H1 (cell line): ENCODE measurements around the gene HS6ST3. TPM values are rescaled to one million over a fixed set of nuclear protein-coding genes. Genes with fewer than 3 reads are reported as not detected.

Experiments used
- BACH1 ChIP-seq: IDR thresholded peaks from 2 replicates; pipeline ENCODE4 v1.6.1; 2012; ENCODE audit warnings: low read length, improper control_type of control experiment
- BCL11A ChIP-seq, 2 experiments: IDR thresholded peaks; one replicate each; pipeline ENCODE4 v1.6.1; 2011; ENCODE audit warnings: low read depth in 2 of 2, low read length in 2 of 2, mild to moderate bottlenecking in 2 of 2
- BRCA1 ChIP-seq: IDR thresholded peaks from 2 replicates; pipeline ENCODE4 v1.6.1; 2012; ENCODE audit warnings: low read depth, low read length, improper control_type of control experiment
- CREB1 ChIP-seq: IDR thresholded peaks from 2 replicates; pipeline ENCODE4 v1.6.1; 2012; ENCODE audit warnings: inconsistent platforms
- FOSL1 ChIP-seq: IDR thresholded peaks from 2 replicates; pipeline ENCODE4 v1.6.1; 2011; ENCODE audit warnings: mild to moderate bottlenecking, low read depth, low read length, moderate library complexity; ENCODE audit not compliant: insufficient read depth
- SIX5 ChIP-seq: IDR thresholded peaks from 2 replicates; pipeline ENCODE4 v1.6.1; 2011; ENCODE audit warnings: mild to moderate bottlenecking, low read depth, low read length
- SUZ12 ChIP-seq: fragments of 200-600 bp; sonication (generic); IDR thresholded peaks from 2 replicates; pipeline ENCODE4 v1.6.1; 2012; ENCODE audit warnings: mild to moderate bottlenecking, inconsistent platforms, low read length, moderate library complexity, mixed read lengths
- polyA plus RNA-seq, 7 experiments: library from polyadenylated mRNA; depleted of rRNA in 3 of 7; stranded (reverse) in 5 of 7; unstranded in 2 of 7; fragments of >200 nt in 5 of 7; fragments of 200-250 nt in 2 of 7; gene quantifications; 1 replicate in 5 of 7; 2 replicates in 1 of 7; 4 replicates in 1 of 7; pipeline versions ENCODE4 v1.2.1 to v1.2.3, GENCODE V29; 2011 to 2013; ENCODE audit warnings: missing spikeins in 2 of 7, mixed read lengths in 2 of 7
- total RNA-seq: library from RNA; stranded (reverse); fragmentation: NEBNext Ultra II Directional; extraction: Animal tissue kit (Norgen Biotek cat#: 25700); gene quantifications from 2 replicates; pipeline ENCODE4 v1.2.1, GENCODE V29; 2021
- TF ChIP-seq, protein P1 (sequence below): fragments of 300-600 bp; sonication (generic); IDR thresholded peaks from 2 replicates; pipeline ENCODE4 v1.7.1; 2012; ENCODE audit warnings: low read length, moderate library complexity, mild to moderate bottlenecking, inconsistent platforms; ENCODE audit not compliant: insufficient replicate concordance
- TF ChIP-seq, protein P2 (sequence below): IDR thresholded peaks from 2 replicates; pipeline ENCODE4 v1.6.1; 2012; ENCODE audit warnings: low read length, inconsistent platforms

Gene HS6ST3
- total and polyA plus RNA-seq, 2 of the 8 experiments (the other 6 are each of a cell fraction or from before 2014, with no cell fraction given), result 0.45 to 1.2 TPM

- TF ChIP-seq, protein P1, sequence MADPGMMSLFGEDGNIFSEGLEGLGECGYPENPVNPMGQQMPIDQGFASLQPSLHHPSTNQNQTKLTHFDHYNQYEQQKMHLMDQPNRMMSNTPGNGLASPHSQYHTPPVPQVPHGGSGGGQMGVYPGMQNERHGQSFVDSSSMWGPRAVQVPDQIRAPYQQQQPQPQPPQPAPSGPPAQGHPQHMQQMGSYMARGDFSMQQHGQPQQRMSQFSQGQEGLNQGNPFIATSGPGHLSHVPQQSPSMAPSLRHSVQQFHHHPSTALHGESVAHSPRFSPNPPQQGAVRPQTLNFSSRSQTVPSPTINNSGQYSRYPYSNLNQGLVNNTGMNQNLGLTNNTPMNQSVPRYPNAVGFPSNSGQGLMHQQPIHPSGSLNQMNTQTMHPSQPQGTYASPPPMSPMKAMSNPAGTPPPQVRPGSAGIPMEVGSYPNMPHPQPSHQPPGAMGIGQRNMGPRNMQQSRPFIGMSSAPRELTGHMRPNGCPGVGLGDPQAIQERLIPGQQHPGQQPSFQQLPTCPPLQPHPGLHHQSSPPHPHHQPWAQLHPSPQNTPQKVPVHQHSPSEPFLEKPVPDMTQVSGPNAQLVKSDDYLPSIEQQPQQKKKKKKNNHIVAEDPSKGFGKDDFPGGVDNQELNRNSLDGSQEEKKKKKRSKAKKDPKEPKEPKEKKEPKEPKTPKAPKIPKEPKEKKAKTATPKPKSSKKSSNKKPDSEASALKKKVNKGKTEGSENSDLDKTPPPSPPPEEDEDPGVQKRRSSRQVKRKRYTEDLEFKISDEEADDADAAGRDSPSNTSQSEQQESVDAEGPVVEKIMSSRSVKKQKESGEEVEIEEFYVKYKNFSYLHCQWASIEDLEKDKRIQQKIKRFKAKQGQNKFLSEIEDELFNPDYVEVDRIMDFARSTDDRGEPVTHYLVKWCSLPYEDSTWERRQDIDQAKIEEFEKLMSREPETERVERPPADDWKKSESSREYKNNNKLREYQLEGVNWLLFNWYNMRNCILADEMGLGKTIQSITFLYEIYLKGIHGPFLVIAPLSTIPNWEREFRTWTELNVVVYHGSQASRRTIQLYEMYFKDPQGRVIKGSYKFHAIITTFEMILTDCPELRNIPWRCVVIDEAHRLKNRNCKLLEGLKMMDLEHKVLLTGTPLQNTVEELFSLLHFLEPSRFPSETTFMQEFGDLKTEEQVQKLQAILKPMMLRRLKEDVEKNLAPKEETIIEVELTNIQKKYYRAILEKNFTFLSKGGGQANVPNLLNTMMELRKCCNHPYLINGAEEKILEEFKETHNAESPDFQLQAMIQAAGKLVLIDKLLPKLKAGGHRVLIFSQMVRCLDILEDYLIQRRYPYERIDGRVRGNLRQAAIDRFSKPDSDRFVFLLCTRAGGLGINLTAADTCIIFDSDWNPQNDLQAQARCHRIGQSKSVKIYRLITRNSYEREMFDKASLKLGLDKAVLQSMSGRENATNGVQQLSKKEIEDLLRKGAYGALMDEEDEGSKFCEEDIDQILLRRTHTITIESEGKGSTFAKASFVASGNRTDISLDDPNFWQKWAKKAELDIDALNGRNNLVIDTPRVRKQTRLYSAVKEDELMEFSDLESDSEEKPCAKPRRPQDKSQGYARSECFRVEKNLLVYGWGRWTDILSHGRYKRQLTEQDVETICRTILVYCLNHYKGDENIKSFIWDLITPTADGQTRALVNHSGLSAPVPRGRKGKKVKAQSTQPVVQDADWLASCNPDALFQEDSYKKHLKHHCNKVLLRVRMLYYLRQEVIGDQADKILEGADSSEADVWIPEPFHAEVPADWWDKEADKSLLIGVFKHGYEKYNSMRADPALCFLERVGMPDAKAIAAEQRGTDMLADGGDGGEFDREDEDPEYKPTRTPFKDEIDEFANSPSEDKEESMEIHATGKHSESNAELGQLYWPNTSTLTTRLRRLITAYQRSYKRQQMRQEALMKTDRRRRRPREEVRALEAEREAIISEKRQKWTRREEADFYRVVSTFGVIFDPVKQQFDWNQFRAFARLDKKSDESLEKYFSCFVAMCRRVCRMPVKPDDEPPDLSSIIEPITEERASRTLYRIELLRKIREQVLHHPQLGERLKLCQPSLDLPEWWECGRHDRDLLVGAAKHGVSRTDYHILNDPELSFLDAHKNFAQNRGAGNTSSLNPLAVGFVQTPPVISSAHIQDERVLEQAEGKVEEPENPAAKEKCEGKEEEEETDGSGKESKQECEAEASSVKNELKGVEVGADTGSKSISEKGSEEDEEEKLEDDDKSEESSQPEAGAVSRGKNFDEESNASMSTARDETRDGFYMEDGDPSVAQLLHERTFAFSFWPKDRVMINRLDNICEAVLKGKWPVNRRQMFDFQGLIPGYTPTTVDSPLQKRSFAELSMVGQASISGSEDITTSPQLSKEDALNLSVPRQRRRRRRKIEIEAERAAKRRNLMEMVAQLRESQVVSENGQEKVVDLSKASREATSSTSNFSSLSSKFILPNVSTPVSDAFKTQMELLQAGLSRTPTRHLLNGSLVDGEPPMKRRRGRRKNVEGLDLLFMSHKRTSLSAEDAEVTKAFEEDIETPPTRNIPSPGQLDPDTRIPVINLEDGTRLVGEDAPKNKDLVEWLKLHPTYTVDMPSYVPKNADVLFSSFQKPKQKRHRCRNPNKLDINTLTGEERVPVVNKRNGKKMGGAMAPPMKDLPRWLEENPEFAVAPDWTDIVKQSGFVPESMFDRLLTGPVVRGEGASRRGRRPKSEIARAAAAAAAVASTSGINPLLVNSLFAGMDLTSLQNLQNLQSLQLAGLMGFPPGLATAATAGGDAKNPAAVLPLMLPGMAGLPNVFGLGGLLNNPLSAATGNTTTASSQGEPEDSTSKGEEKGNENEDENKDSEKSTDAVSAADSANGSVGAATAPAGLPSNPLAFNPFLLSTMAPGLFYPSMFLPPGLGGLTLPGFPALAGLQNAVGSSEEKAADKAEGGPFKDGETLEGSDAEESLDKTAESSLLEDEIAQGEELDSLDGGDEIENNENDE, result no peak
- no peak for TF ChIP-seq SIX5
- TF ChIP-seq CREB1, result no peak
- no peak for TF ChIP-seq BCL11A (IDR thresholded peaks at IDR 0.05; ENCODE audit: low read depth in 2 of 2, low read length in 2 of 2)
- TF ChIP-seq FOSL1, result no peak
- TF ChIP-seq SUZ12, result no peak
- TF ChIP-seq BACH1, result no peak
- TF ChIP-seq, protein P2, sequence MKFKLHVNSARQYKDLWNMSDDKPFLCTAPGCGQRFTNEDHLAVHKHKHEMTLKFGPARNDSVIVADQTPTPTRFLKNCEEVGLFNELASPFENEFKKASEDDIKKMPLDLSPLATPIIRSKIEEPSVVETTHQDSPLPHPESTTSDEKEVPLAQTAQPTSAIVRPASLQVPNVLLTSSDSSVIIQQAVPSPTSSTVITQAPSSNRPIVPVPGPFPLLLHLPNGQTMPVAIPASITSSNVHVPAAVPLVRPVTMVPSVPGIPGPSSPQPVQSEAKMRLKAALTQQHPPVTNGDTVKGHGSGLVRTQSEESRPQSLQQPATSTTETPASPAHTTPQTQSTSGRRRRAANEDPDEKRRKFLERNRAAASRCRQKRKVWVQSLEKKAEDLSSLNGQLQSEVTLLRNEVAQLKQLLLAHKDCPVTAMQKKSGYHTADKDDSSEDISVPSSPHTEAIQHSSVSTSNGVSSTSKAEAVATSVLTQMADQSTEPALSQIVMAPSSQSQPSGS, result no peak
- TF ChIP-seq BRCA1, result no peak
Observed at GRCh38 chr13:96112936-96113335, 23.0 kb downstream of the HS6ST3 start (continued).
